GM19239 (cell line): ENCODE measurements around the gene LSS.

ENCODE experiments used
- DNase-seq: peaks from one replicate; pipeline ENCODE4 v3.0.0; 2011; ENCODE audit warnings: low spot score; ENCODE audit not compliant: insufficient read length
- FAIRE-seq: peaks from 2 replicates; lab custom pipeline; 2011; peaks lifted over from hg19 to GRCh38; lab: Jason Lieb, UNC

LSS gene

DNA sequence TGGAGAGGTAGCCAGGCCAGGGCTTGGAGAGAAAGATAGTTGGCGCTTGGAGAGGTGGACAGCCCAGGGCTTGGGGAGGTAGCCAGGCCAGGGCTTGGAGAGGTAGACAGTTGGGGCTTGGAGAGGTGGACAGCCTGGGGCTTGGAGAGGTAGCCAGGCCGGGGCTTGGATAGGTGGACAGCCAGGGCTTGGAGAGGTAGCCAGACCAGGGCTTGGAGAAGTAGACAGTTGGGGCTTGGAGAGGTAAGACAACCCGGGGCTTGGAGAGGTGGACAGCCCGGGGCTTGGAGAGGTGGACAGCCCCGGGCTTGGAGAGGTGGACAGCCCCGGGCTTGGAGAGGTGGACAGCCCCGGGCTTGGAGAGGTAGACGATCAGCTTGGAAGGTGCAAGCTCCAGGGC, 7.7 kb downstream of the LSS start:
- DNase-seq (no peak), FAIRE-seq (no peak)

DNA sequence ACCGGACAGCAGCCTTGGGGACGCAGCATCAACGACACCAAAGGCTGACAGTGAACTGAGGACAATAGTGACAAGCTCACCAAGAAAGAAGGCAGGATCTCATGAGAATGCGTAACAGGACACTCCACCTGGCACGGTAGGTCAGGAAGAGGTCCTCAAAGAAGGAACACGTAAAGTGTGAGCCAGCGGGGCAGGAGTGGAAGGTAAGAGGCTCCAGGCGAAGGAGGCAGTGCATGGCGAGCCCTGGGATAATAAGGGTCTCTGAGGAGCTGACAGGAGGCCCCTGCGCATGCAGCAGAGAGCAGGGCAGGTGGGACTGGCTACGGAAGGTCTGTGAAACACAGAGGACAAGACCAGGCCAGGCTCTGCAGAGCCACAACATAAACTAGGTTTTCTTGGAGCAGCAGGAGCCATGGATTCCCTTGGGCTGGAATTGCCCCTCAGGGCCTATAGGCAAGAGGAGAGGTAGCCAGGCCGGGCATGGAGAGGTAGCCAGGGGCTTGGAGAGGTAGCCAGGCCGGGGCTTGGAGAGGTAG, 8.2 kb downstream of the LSS start:
- FAIRE-seq = no peak
- no peak for DNase-seq

- no peak for FAIRE-seq
- no peak for DNase-seq
Measured at GRCh38 chr21:46219591-46220239, 8.9 kb downstream of the LSS start.

GRCh38 chr21:46218906-46219590, 9.5 kb downstream of the LSS start:
- FAIRE-seq = no peak
- no peak for DNase-seq

DNA sequence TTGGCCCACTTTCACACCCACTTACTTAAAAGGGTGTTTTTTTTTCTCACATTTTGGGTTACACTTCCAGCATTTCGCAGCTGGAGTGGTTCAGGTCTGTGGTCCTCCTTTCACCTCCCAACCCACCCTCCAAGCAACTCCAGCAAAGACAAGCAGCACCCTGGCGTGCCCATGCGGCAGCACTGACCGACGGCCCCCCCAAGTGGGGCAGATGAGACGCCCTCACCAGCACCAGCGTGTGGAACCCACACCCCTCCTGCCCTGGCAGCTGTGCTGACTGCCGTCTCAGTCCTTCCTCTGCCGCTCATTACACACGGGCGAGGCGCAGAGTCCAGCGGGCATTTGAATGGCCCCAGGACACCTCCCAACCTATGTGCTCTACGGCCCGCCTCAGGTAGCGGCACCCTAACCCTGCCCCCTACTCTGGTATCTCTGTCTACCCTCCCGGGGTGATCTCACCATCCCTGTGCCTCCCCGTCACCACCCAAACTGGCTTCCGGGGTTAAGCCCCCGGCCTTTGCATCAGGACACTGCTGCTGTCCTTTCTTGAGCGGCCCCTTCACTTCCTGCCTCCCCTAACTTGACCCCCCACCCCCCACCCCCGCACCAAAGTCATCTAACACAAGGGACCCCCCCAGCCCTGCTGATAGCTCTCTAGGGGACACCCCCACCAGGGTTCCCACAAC, 10.9 kb downstream of the LSS start:
- no peak for FAIRE-seq
- no peak for DNase-seq

GRCh38 chr21:46216132-46216747, 12.3 kb downstream of the LSS start:
- DNase-seq (no peak), FAIRE-seq (no peak)

DNA sequence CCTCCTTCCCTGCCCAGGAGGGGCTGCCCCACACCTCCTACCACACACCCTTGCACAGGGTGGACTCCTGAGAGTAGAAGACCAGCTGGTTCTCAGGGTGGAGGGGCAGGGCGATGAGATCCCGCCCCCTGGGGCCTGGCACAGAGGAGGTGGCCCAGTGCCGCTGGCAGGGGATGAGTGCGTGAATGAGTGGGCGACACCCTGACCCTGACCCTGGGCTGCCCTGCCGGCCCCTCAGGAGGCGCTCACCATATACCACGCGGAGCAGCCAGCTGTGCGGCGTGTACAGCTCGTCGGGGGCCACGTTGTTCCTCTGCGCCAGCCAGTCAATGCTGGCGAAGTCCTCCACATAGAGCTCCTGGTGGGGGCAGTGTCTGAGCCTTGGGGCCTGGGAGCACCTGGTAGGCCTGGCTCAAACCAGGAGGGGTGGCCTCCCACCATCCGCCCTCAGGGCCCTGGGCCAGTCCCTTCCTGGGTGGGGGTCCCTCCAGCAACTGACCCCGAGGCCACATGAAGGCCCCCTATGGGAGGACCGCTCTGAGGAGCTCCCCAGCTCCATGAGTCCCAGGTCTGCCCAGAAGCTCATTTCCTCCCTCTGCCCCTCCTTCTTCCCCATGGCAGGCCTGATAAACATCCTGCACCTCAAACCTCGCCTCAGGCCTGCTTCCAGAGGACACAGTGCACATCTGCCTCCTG, 13.0 kb downstream of the LSS start:
- DNase-seq = no peak
- FAIRE-seq = no peak

DNA sequence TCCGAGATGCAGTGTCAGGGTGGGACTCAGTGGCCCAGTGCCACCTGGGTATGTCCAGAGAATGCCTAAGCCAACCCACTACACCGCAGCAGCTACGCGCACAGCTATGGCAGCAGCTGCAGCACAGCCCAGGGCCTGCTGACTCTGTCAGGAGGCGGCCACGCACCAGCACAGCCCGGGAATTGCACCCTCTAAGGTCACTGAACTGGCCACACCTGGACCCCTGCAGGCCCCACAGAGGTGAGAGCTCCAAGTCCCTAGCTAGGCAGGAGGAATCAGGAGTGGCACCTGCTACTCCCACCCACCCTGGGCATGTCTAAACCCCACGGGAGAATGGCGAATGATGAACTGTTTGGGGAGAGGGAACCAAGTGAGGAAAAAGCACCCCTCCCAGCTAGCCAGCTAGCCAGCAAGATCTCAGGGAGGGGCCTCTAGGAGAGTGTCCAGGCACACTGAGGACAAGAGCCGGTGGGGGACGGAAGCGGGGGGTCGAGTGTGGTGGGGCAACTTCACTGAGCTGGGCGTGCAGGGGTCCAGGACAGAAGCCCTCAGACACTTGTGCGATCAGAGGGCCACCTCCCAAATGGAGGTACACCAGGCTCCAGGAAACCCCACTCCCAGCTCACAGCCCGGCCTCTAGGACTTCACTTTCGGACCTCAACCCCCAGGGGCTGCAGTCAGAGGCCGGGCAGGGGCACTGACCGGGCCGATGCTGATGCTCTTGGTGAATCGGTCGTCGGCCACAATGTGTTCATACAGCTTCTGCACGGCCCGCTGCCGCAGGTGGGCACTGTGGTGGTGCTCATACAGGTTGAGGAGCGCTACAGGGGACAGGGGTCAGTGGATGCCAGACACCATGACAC, 13.9 kb downstream of the LSS start:
- no peak for DNase-seq
- FAIRE-seq = no peak

DNA sequence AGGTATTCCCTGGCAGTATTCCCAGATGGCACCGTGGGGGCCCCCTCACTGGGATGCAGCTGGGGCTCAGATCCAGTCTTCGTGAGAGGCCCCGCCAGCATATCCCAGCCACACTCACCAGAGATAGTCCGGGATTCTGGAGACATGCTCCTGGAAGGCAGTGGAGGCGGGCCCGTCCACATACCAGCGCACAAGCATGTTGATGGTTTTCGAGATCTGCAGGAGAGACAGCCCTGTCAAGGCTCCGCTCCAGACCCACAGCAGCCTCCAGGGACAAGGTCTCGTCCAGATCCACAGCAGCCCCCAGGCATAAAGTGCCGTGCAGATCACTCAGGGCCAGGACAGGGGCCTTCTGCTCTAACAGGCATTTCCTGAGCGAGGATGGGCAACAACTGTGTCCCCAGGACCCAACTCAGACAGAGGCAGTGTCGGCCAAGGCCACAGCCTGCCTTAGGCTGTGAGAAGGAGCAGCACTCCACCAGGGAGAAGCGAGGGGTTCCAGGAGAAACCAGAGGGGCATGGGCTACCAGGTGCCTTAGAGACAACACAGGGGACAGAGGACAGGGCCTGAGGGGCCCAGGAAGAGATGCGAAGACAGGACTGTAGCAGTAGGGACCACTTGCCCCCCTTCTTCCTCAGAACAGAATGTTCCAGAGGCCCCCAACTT, 14.8 kb downstream of the LSS start:
- DNase-seq (no peak), FAIRE-seq (no peak)

DNA sequence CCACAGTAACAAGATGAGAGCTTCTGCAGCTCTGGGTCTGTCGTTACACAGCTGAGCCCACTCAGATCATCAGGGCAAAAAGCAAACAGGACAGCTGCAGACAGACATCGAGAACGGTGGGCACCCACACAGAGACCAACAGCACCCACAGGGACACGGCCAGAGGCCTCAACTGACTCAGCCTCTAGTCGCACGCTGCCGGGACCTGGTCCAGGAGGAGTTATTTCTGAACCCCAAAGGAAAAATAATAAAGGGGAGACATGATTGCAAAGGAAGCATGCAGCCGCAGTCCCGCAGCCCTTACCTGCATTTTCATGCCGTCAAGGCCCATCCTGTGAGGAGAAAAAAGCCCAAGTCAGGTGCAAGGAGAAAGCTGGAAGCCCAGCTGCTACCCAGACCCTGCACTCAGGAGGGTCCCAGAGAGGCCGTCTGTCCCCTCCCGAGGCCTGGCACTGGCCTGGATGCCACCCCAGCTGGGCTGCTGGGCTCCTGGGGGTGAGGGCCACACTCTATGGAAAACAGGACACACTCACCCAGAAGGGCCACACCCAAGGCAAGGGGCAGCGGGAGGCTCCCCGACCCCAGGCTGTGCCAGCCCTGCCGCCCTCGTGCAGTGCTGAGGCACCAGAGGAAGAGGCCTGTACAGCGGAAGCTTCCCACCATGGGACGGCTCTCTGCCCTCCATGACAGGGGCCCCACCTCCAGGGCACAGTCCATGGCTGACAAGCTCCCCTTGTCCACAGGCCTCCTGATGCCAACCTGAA, 15.7 kb downstream of the LSS start:
- no peak for FAIRE-seq
- DNase-seq = no peak

DNA sequence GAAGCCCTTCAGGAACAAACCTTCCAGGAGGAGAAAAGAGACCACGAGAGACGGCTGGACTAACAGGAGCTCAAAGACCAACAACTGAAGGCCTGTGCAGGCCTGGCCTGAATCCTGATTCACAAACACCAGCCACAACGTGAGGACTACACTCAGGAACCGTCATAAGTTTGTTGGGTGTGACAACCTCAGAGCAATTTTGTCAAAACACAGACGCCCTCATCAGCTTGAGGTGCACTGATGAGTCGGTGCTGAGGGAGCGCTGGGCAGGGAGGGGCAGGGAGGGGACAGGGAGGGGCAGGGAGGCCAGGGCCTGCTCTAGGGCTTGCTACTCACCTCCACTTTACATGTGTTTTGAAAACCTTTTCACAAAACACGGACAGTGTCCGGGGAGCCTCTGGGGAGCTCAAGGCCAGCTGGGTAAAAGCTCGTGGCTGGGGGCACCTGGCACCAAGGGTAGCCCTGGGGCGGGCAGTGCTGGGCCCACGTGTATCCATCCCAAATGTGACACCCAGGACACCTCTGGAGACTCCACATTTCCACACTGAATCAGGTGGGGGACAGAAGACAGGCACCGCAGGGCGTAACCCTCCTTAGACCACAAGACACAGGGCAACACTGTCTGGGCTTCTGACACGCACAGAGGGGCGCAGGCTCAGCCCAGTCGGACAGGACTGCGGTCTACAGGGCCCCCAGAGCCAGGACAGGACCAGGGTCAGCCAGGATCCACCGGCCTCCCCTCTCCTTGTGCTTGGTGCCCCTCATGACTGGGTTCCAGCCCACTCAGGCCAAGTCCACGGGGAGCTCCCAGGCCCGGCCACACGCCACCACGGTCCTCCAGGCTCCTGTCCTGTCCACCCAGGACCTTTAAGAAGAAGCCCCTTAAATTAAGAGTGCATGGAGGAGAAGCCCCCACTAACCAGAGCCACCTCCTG, 16.5 kb downstream of the LSS start:
- no peak for DNase-seq
- no peak for FAIRE-seq

- FAIRE-seq (no peak), DNase-seq (no peak)
Measured at GRCh38 chr21:46211376-46211775, 17.2 kb downstream of the LSS start.

DNA sequence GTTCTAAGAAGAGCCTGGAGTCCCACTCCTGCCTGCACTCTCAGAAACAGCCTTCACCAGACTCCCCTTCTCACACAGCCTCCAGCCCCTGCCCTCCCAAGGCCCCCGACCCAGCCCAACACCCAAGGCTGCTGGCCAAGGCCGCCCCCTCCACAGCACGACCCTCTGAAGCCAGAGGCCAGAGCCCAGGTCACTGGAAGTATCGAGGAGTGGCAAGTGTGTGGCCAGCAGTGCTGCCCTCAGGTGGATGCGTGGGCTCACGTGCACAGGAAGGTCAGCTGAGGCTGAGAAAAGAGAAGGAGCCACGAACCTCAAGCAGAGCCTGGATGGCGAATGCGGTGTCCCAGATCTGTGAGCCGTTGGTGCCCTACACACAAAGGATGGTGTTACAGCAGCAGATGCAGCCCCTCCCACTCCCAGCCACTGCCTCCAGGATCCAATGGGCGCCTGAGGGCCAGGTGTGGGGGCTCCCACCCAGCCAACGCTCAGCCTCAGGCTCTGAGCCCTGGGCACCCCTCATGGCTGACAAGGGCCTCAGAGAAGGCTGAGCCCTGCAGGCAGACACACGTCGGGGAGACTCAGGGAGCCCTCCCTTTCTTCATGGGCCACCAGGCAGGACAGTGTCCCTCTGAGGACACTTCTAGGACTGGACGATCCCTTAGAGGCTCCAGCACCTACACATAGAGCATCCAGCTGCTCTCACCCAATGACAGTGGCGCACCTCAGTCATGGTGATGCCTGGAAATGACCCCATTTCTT, 18.0 kb downstream of the LSS start:
- FAIRE-seq (no peak), DNase-seq (no peak)

GRCh38 chr21:46208761-46209721, 19.5 kb downstream of the LSS start:
- DNase-seq (no peak), FAIRE-seq (no peak)

DNA sequence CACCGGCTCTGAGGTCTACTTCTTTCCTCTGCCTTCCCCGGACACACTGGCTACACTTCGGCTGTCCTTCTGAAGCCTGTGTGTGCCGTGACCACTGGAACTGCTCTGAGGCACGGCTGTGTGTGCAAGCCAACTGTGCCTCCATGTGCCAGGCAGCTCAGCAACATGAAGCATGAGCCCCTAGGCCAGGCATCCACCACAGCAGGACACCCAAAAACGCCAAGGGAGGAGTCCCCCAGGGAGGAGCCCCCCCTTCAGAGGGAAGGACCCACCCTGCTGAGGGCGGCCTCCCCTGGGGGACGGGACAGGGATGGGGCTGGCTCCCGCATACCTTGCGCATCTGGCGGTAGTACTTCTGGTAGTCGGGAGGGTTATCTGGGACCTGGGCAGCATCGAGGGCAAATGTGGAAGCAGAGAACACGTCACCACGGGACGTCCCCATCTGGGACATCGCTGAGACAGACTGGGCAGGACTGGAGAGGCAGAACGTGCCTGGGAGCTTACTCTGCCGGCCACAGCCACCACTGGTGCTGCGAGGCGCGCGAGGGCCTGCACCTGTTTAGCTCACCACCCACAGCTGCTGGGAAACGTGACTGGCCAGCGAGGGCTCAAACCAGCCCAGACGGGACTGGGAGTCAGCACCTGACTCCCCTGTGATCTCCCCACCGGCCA, 20.5 kb downstream of the LSS start:
- DNase-seq (no peak), FAIRE-seq (no peak)
